Measurements from ENCODE around the gene CCL17.

The CCL17 gene

GRCh38 chr16:57403965-57404817 is at the start of gene CCL17:
Gene CCL17, plus strand, starts transcription at chr16:57404767. Its CDS starts 9,166 bp downstream, at chr16:57413933.
- DNase-seq (ENCODE audit: low read depth): no peak
- TF ChIP-seq MAX (IDR thresholded peaks at IDR 0.05; ENCODE audit: low read depth, low read length): no peak
- no peak for TF ChIP-seq POLR2A (IDR thresholded peaks at IDR 0.05; ENCODE audit: extremely low read depth, insufficient read length)
- no peak for TF ChIP-seq CTCF (IDR thresholded peaks at IDR 0.05; ENCODE audit: low read depth, low read length)
- TF ChIP-seq MYC (IDR thresholded peaks at IDR 0.05; ENCODE audit: low read depth, low read length): no peak
- H3K4me3 ChIP-seq (ENCODE audit: low read depth, low read length): no peak within 1 kb of the TSS

GRCh38 chr16:57355898-57356414 is 48.6 kb upstream of the CCL17 start:
- H3K4me3 ChIP-seq (ENCODE audit: low read depth, low read length): no peak overlapping the region
- TF ChIP-seq MAX (IDR thresholded peaks at IDR 0.05; ENCODE audit: low read depth, low read length) (no peak), CTCF (IDR thresholded peaks at IDR 0.05; ENCODE audit: low read depth, low read length) (no peak), MYC (IDR thresholded peaks at IDR 0.05; ENCODE audit: low read depth, low read length) (no peak), POLR2A (IDR thresholded peaks at IDR 0.05; ENCODE audit: extremely low read depth, insufficient read length) (no peak)
- no peak for DNase-seq (ENCODE audit: low read depth)

- TF ChIP-seq MYC (IDR thresholded peaks at IDR 0.05; ENCODE audit: low read depth, low read length) (no peak), POLR2A (IDR thresholded peaks at IDR 0.05; ENCODE audit: extremely low read depth, insufficient read length) (no peak), CTCF (IDR thresholded peaks at IDR 0.05; ENCODE audit: low read depth, low read length) (no peak), MAX (IDR thresholded peaks at IDR 0.05; ENCODE audit: low read depth, low read length) (no peak)
- H3K4me3 ChIP-seq (ENCODE audit: low read depth, low read length): no peak overlapping the region
- no peak for DNase-seq (ENCODE audit: low read depth)
Observed at GRCh38 chr16:57356547-57356946, 48.0 kb upstream of the CCL17 start.

GRCh38 chr16:57357330-57358085 is 47.1 kb upstream of the CCL17 start:
- no peak overlapping the region for H3K4me3 ChIP-seq (ENCODE audit: low read depth, low read length)
- DNase-seq (ENCODE audit: low read depth): peak; percentile 88
- TF ChIP-seq MAX (IDR thresholded peaks at IDR 0.05; ENCODE audit: low read depth, low read length) (no peak), MYC (IDR thresholded peaks at IDR 0.05; ENCODE audit: low read depth, low read length) (no peak), CTCF (IDR thresholded peaks at IDR 0.05; ENCODE audit: low read depth, low read length) (no peak), POLR2A (IDR thresholded peaks at IDR 0.05; ENCODE audit: extremely low read depth, insufficient read length) (no peak)

GRCh38 chr16:57358086-57358420 is 46.5 kb upstream of the CCL17 start:
- no peak for DNase-seq (ENCODE audit: low read depth)
- no peak overlapping the region for H3K4me3 ChIP-seq (ENCODE audit: low read depth, low read length)
- no peak for TF ChIP-seq MAX (IDR thresholded peaks at IDR 0.05; ENCODE audit: low read depth, low read length)

Data from NB4 (cell line).